Measurements from ENCODE around the gene BMS1. TPM values are rescaled to one million over a fixed set of nuclear protein-coding genes. Genes with fewer than 3 reads are reported as not detected.

Gene BMS1
- total and polyA plus RNA-seq, 10 of the 15 experiments (the other 5 are each of a cell fraction or from before 2014, with no cell fraction given), result 7.6 to 33.6 (median 21.0) TPM

- in situ Hi-C loops (cut with MboI), result no loop called here
These were observed 92.3 kb downstream of the BMS1 start for GRCh38 chr10:42874713-42875387.

GRCh38 chr10:42875388-42875755, 92.8 kb downstream of the BMS1 start:
- FAIRE-seq (no peak), ATAC-seq (no peak), DNase-seq (ENCODE audit: low read depth, low spot score) (no peak)
- H2AFZ ChIP-seq (ENCODE audit: control insufficient read depth, low read depth, low read length), result no peak overlapping the region
- WGBS (ENCODE audit: insufficient coverage, insufficient replicate concordance, low lambda C conversion rate, missing lambda C conversion rate), result 22% methylated on average over 5 of the region's 5 CpGs
- no peaks in the 10 kb centered on the region; the same call in 2 of the 3 replicates for H3K9me3 ChIP-seq (replicated peaks; ENCODE audit: control insufficient read depth, insufficient read depth, low read length)
- TF ChIP-seq RBBP5 (conservative IDR thresholded peaks at IDR 0.05), result no peak
- TF ChIP-seq ASH2L (IDR thresholded peaks at IDR 0.05; ENCODE audit: borderline replicate concordance, low read depth), result no peak
- no peak for TF ChIP-seq BACH1 (IDR thresholded peaks at IDR 0.05; ENCODE audit: borderline replicate concordance)
- TF ChIP-seq MTA2 (IDR thresholded peaks at IDR 0.05; ENCODE audit: low read depth), result no peak
- H3K79me2 ChIP-seq (ENCODE audit: control insufficient read depth, insufficient read depth, low read length), result no peaks in the 10 kb centered on the region
- POLR2A ChIA-PET, result no interaction called here
- in situ Hi-C loops (cut with MboI) (no loop called here), intact Hi-C loops (cut with micrococcal nuclease; ENCODE audit: unreplicated experiment) (no loop called here)
- H3K9ac ChIP-seq (ENCODE audit: control insufficient read depth, insufficient read depth, low read length), result no peak overlapping the region
- no peak overlapping the region for H3K27ac ChIP-seq (ENCODE audit: control insufficient read depth, insufficient read depth)
- H3K4me1 ChIP-seq (ENCODE audit: control insufficient read depth, insufficient read depth, low read length), result no peaks in the 10 kb centered on the region
- SMC1A ChIA-PET (ENCODE audit: uncharacterized antibody, unreplicated experiment), result no interaction called here
- CTCF ChIA-PET, result no interaction called here
- RAD21 ChIA-PET (ENCODE audit: unreplicated experiment), result no interaction called here
- H3K4me2 ChIP-seq (ENCODE audit: control insufficient read depth, insufficient read depth), result no peak overlapping the region
- no peaks in the 10 kb centered on the region for H3K36me3 ChIP-seq (ENCODE audit: control insufficient read depth in 2 of 2, insufficient read depth in 2 of 2, low read length in 1 of 2)
- BruUV-seq (replicated peaks), result no TSS peak
- no peak overlapping the region for H3K4me3 ChIP-seq
- no peaks in the 10 kb centered on the region; a peak in 1 of 4 replicates for H3K27me3 ChIP-seq (replicated peaks in 1 of 2; ENCODE audit: control insufficient read depth in 2 of 2, insufficient read depth in 2 of 2, low read length in 1 of 2)
- no peaks in the 10 kb centered on the region for H4K20me1 ChIP-seq (ENCODE audit: control insufficient read depth, insufficient read depth)

More at GRCh38 chr10:42874713-42875387, 92.3 kb downstream of the BMS1 start:
- Histone ChIP-seq H3K27me3 (replicated peaks in 1 of 2; ENCODE audit: control insufficient read depth in 2 of 2, insufficient read depth in 2 of 2, low read length in 1 of 2) (no peaks in the 10 kb centered on the region; a peak in 1 of 4 replicates), H3K36me3 (ENCODE audit: control insufficient read depth in 2 of 2, insufficient read depth in 2 of 2, low read length in 1 of 2) (no peaks in the 10 kb centered on the region), H2AFZ (ENCODE audit: control insufficient read depth, low read depth, low read length) (no peak overlapping the region), H3K4me2 (ENCODE audit: control insufficient read depth, insufficient read depth) (no peak overlapping the region), H3K4me1 (ENCODE audit: control insufficient read depth, insufficient read depth, low read length) (no peaks in the 10 kb centered on the region), H3K9me3 (replicated peaks; ENCODE audit: control insufficient read depth, insufficient read depth, low read length) (no peaks in the 10 kb centered on the region; the same call in 2 of the 3 replicates), H3K27ac (ENCODE audit: control insufficient read depth, insufficient read depth) (no peak overlapping the region), H3K9ac (ENCODE audit: control insufficient read depth, insufficient read depth, low read length) (no peak overlapping the region), H3K4me3 (no peak overlapping the region), H4K20me1 (ENCODE audit: control insufficient read depth, insufficient read depth) (no peaks in the 10 kb centered on the region), H3K79me2 (ENCODE audit: control insufficient read depth, insufficient read depth, low read length) (no peaks in the 10 kb centered on the region)
- TF ChIP-seq SP1 (IDR thresholded peaks at IDR 0.05; ENCODE audit: low read depth, low read length) (no peak), HDAC6 (IDR thresholded peaks at IDR 0.05; ENCODE audit: unreplicated experiment) (no peak)
- no TSS peak for BruUV-seq (replicated peaks)
- 53% methylated on average over 15 of the region's 15 CpGs for WGBS (ENCODE audit: insufficient coverage, insufficient replicate concordance, low lambda C conversion rate, missing lambda C conversion rate)
- ATAC-seq (no peak), FAIRE-seq (no peak), DNase-seq (ENCODE audit: low read depth, low spot score) (no peak)
- ChIA-PET RAD21 (ENCODE audit: unreplicated experiment) (no interaction called here), SMC1A (ENCODE audit: uncharacterized antibody, unreplicated experiment) (no interaction called here), CTCF (no interaction called here), POLR2A (no interaction called here)
- intact Hi-C loops (cut with micrococcal nuclease; ENCODE audit: unreplicated experiment), result no loop called here
